CD4-positive, alpha-beta T cell treated with Interleukin-15 for 4 hours (primary cell): Measurements from ENCODE around the gene GALNS.

ENCODE experiments used
- DNase-seq: peaks from one replicate; pipeline ENCODE4 v3.0.0-alpha.2; 2020; ENCODE audit warnings: low spot score

Gene GALNS

GRCh38 chr16:88856122-88856827 lies 472 bp downstream of the GALNS start:
- no peak for DNase-seq

- no peak for DNase-seq
These were observed 1.0 kb downstream of the GALNS start for GRCh38 chr16:88855736-88856121.

DNA sequence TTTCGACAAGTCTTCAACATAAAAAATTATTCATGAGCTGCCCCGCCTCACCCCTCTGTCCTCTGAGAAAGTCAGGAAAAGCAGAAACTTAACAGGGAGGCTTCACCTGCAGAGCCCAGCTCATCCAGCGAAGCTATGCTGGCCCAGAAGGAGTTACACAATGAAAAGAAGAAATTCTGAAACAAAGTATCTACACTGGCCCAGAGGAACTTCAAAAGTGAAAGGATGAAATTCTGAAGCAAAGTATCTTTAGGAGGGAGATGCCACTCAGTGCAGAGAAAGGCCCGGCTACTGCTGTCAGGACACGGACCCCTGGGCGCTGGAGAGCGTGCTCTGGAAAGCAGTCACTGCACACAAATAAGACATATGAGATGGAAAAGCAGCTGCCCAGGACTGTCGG lies 1.6 kb downstream of the GALNS start:
- no peak for DNase-seq

DNA sequence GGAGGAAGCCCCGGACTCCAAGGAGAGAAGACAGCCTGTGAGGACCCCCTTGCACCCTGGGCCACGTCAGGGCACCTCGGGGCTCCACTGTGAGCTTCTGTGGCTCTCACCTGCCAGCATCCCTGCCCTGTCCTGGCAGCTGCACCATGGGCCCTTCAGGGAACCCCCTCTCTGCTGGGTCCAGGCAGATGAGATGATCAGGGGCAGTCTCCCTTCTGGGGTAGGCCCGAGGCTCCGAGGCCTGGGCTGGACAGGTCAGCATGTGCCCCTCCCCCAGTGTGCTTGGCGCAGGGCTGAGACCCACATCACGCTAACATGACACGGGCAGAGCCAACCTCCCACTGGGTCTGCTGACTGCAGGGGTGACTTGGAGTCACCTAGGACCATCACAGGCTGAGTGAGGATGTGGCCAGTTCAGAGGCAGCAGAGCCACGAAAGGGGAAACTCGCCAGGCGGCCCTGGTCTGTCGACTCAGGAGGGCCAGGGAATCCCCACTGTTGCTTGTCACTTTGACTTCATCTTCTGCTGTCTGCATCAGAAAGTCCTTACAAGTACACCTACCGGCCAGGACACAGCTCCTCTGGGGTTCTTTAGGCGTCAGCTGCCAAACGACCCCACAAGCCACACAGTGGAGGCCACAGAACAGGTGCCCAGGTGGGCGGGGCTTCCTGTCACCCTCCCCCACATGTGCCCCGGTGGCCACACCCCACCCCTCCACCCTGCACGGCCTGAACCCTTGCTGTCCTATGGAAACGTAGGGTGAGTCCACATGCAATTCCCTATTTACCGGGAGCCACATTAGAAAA lies 2.2 kb downstream of the GALNS start:
- peak; percentile 8 for DNase-seq

DNA sequence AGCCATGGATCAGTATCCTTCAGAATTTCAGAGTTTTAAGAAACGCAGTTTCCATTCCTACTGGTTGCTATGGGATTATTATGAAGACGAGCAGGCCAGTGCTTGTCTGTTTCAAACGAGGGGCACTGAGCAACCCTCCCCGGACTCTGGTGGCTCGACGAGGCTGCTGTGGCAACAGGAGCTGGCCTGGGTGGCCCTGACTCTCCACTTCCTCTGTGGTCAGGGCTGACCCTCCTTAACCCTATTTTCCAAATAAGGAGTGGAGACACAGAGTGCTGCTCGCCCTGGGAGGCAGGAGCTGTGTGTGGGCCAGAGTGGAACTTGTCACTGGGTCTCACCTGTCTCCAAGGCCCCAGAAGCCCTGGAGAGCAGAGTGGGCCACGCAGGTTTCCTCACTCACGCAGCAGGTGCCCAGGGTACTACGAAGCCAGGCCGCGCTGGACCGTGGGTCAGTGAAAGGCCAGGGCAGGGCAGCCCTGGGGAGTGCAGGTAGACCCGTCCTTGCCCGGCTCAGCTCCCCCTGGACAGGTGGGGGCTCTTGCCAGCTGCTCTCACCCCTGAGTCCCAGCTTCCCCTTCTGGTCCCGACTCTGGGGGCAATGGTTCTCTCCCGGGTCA lies 3.3 kb downstream of the GALNS start:
- DNase-seq = no peak

DNA sequence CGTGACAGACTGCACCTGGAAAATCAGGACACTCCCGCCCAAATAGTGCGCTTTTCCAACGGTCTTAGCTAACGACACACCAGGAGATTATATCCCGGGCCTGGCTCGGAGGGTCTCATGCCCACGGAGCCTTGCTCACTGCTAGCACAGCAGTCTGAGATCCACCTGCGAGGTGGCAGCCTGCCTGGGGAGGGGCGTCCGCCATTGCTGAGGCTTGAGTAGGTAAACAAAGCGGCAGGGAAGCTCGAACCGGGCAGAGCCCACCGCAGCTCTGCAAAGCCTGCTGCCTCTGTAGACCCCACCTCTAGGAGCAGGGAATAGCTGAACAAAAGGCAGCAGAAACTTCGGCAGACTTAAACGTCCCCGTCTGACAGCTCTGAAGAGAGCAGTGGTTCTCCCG lies 5.1 kb downstream of the GALNS start:
- no peak for DNase-seq

DNA sequence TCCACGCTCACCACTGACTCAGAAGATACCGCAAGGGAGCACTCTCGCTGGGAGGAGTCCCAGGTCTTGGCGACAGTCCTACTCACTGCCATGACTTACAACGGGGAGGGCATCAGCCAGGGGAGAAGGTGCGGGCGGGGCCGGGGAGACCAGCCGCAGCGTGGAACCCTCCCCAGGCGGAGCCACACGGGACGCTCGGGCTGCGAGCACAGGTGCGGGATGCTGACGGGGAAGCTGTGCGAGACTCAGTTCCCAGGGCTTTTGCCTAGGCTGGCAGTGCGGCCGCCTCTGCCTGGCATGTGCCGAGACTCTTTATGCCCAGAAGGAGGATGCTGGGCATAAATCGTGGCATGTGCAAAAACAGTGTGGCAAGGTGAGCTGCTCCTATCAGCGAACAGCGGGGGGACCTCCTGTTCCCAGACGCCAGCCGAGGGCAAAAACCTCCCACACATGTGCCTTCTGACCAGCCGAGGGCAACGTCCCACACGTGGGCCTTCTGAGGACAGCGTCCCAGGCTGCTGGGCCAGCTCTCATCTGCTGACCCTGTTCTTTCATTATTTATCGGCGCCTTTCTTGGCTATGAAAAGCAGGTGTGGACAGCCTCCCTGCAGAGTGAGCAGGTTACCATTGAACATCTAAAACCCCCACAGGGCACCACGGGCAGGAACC lies 6.1 kb downstream of the GALNS start:
- no peak for DNase-seq

DNA sequence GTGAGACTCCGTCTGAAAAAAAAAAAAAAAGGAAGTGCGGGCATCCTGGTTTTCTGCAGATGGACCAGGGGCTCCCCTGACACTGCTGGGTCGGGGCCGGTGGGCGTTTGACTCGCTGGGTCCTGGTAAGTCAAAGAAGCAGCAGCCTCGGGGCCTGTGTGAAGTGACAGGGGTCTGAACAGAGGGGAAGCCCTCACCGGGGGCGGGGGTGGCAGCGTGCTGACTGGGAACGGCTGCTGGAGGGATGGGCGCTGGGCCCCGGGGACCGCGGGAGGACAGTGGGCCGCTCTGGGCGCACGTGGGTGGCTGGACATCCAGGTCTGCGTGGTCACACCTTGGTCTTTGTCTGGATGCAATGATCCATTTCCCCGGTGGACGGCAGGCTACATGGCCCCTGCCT lies 8.2 kb downstream of the GALNS start:
- DNase-seq = no peak

GRCh38 chr16:88847654-88848053 lies 9.1 kb downstream of the GALNS start:
- DNase-seq = no peak

DNA sequence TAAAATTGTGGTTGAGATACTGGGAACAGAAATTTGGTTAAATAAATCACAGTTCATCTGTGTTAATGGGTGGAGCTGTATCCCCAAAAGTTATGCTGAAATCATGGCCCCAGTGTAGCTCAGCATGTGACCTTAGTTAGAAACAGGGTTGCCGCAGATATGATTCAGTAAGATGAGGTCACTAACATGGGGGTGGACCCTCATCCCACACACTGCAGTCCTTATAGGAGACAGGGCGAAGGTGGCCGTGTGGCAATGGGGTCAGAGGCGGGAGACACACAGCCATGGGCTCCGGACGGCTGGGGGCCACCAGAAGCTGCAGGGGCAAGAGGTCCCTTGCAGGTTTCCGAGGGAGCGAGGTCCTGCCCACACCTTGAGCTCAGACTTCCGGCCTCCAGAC lies 10.7 kb downstream of the GALNS start:
- no peak for DNase-seq

- DNase-seq = no peak
These were observed 12.2 kb downstream of the GALNS start for GRCh38 chr16:88844419-88845036.

DNA sequence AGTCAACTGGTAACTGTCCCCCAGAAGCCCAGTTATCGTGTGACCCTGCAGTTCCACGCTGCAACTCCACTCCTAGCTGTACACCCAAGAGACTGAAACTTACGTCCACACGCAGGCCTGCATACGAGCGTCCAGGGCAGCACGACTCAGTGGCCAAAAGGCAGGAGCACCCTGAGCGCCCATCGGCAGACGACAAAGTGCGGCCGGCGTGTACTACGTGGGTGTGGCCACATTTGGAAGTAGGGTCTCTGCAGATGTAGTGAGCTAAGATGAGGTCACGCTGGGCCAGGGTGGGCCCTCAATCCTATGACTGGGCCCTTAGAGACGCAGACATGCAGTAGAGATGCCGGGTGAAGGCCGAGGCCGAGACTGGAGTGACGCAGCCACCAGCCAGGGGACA lies 13.5 kb downstream of the GALNS start:
- DNase-seq = no peak

DNA sequence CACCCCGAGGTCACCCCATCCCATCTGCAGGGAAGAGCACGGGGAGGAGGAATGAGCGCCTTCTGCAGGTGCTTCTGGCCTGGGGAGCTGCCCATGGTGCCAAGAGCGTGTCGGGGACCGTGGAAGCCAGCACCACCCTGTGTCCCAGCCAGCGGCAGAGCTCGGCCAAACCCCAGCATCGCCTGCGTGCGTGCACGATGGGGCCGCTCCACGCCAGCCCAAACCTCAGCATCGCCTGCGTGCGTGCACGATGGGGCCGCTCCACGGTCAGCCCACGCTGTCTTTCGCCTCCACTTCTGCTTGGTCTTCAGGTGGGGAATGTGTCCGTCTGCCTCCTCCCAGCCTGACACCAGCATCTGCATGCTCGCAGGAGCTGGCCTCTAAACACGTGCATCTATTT lies 13.9 kb downstream of the GALNS start:
- DNase-seq = no peak

- no peak for DNase-seq
These were observed 14.4 kb downstream of the GALNS start for GRCh38 chr16:88842308-88842756.

DNA sequence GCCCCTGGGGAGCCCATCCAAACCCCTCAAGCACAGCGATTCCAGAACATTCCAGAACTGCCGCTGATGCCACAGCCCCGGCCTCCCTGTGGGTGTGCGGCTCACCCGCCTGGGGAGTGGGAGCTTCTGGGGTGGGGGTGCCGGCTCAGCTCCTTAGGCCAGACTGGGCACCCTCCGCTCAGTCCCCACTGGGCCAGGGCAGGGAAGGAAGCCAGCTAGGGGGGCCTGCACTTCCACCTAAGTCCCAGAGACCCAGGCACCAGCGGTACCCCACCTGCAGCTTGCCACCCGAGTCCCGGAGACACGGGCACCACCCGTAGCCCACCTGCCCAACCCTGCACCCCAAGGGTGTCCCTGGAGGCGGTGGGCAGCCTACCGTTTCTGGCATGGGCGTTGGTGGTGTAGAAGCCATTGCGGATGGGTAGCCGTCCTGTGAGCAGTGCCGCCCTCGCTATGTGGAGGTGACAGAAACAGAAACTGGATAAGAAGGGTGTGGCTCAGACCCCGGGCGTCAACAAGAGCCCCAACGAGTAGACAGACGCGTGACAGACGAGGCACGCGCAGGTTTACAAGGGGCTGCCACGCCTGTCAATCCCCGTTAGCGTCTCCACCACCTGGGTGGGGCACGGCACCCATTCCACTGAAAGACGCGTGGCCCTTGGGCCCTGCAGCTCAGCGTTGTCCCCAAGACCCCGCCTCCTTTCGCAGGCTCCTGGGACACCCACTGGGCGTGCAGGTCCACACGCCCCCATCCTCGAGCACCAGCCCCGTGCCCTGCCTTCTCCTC lies 15.0 kb downstream of the GALNS start:
- no peak for DNase-seq

GRCh38 chr16:88840600-88841215 lies 16.0 kb downstream of the GALNS start:
- no peak for DNase-seq

GRCh38 chr16:88839745-88840599 lies 16.8 kb downstream of the GALNS start:
- no peak for DNase-seq

GRCh38 chr16:88839026-88839529 lies 17.7 kb downstream of the GALNS start:
- DNase-seq = no peak

DNA sequence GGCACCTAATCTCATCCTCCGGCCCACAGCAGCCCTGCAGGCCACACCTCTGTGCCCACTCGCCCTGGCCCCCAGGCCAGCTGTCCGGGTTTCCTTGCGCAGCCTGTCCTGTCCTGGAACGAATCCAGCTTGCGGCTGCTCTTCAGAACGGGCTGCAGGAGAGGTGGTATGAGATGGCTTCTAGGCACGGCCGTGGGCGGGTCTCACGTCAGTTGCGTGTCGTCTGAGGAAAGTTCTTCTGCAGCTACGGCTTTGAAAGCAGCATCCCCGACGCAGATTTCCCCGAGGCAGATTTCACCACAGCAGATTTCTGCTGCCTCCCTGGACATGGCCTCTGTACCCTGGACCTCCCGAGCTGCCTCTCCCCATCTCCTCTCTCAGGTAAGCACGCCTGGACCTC lies 18.2 kb downstream of the GALNS start:
- DNase-seq = no peak

- no peak for DNase-seq
These were observed 18.9 kb downstream of the GALNS start for GRCh38 chr16:88837806-88838205.
